ENCODE measurements around the gene PDXK.

PDXK gene

GRCh38 chr21:43726686-43727518 is 8.0 kb downstream of the PDXK start:
- DNase-seq = no peak

GRCh38 chr21:43727519-43728153 is 8.7 kb downstream of the PDXK start:
- DNase-seq = no peak

- DNase-seq = no peak
Measured at GRCh38 chr21:43728154-43728466, 9.2 kb downstream of the PDXK start.

GRCh38 chr21:43728467-43729390 is 9.8 kb downstream of the PDXK start:
- peak; percentile 84 to 88 for DNase-seq

GRCh38 chr21:43731476-43731875 is 12.5 kb downstream of the PDXK start:
- no peak for DNase-seq

GRCh38 chr21:43731891-43732711 is 13.2 kb downstream of the PDXK start:
- DNase-seq = no peak

- DNase-seq = no peak
Measured at GRCh38 chr21:43733060-43733459, 14.1 kb downstream of the PDXK start.

GRCh38 chr21:43733529-43734071 is 14.7 kb downstream of the PDXK start:
- DNase-seq = no peak

- no peak for DNase-seq
Measured at GRCh38 chr21:43734131-43734927, 15.4 kb downstream of the PDXK start.

- DNase-seq = no peak
Measured at GRCh38 chr21:43734928-43735229, 15.9 kb downstream of the PDXK start.

GRCh38 chr21:43735236-43736091 is 16.5 kb downstream of the PDXK start:
- no peak for DNase-seq

- DNase-seq = no peak
Measured at GRCh38 chr21:43736224-43736883, 17.4 kb downstream of the PDXK start.

- no peak for DNase-seq
Measured at GRCh38 chr21:43737158-43737950, 18.4 kb downstream of the PDXK start.

GRCh38 chr21:43739621-43740435 is 20.9 kb downstream of the PDXK start:
- DNase-seq = no peak

- no peak for DNase-seq
Measured at GRCh38 chr21:43740497-43741156, 21.7 kb downstream of the PDXK start.

GRCh38 chr21:43741423-43742096 is 22.6 kb downstream of the PDXK start:
- no peak for DNase-seq

GRCh38 chr21:43743947-43744346 is 25.0 kb downstream of the PDXK start:
- peak in 1 of 2 donors; percentile 21 for DNase-seq

All from CD4-positive, alpha-beta T cell treated with Interleukin-1 beta for 1 hour (primary cell).